Central memory CD8-positive, alpha-beta T cell (primary cell): ENCODE data around the gene DLL1.

ENCODE experiments used
- ATAC-seq: fragments of 150-1000 bp; cut with Tn5 transposase; replicated peaks from 2 replicates; pipeline ENCODE4 v1.10.0; 2022; ENCODE audit warnings: mild to moderate bottlenecking, moderate FRiP score, moderate number of reproducible peaks; ENCODE audit not compliant: poor library complexity, severe bottlenecking; ENCODE audit errors: extremely low read depth
- DNase-seq, 2 donors: peaks; one replicate each; pipeline ENCODE4 v3.0.0; 2021; ENCODE audit warnings: low spot score in 2 of 2
- H3K27ac Mint-ChIP-seq: one replicate; pipeline ENCODE4 v1.8.0; 2022; ENCODE audit warnings: low read depth, mild to moderate bottlenecking, moderate library complexity, mixed read lengths
- H3K27me3 Mint-ChIP-seq: one replicate; pipeline ENCODE4 v1.8.0; 2022; ENCODE audit warnings: mixed read lengths
- H3K36me3 Mint-ChIP-seq: one replicate; pipeline ENCODE4 v1.8.0; 2022; ENCODE audit warnings: mild to moderate bottlenecking, moderate library complexity, mixed read lengths; ENCODE audit not compliant: insufficient read depth
- H3K4me1 Mint-ChIP-seq: one replicate; pipeline ENCODE4 v1.8.0; 2022; ENCODE audit warnings: mixed read lengths
- H3K4me3 Mint-ChIP-seq: one replicate; pipeline ENCODE4 v1.8.0; 2022; ENCODE audit warnings: mild to moderate bottlenecking, moderate library complexity, mixed read lengths
- H3K9me3 Mint-ChIP-seq: one replicate; pipeline ENCODE4 v1.8.0; 2022; ENCODE audit warnings: mixed read lengths

The DLL1 gene

DNA sequence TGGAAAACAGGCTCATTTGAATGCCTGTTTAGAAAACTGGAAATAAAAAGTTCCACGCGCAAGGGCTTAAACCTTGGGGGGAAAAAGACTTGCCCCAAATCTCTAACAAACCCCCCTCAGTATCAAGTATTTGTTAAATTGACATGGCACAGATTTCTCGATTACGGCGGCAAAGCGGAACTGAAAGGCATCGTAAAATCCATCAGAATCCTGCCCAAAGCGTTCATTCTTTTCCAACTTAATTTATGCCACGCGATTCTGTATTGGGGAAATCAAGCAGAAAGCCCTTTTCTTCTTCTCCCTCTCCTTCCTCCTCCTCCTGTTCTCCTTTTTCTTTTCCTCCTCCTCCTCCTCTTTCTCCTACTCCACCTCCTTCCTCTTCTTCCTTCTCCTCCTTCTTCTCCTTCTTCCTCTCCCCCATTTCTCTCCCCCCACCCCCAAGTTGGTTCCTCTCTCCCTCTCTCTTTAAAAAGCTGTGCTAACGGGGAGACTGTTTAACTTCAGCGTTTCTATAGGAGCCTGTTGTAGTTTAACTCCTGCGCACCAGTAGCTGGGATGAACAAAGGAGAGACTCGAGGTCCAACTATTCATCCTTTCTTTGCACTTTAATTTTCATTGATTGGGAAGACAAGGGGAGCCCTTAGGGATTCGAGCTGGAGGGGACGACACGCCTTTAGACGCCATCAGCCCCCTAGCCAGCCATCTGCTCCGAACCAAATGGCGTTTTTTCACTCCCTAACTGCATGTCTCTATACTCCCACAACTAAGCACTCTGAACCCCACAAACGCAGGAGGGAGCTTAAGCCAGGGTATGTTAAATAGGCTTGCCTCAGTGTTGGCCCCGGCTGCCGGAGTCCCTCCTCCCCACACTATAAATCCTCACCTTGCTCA lies 2.7 kb upstream of the DLL1 start:
- H3K4me1 Mint-ChIP-seq: peaks cover 48% of the 10 kb centered on the region

GRCh38 chr6:170292407-170293158 lies 1.7 kb upstream of the DLL1 start:
- H3K27ac Mint-ChIP-seq: no peak overlapping the region
- H3K27me3 Mint-ChIP-seq: peaks cover 54% of the 10 kb centered on the region
- H3K9me3 Mint-ChIP-seq: no peaks in the 10 kb centered on the region
- DNase-seq: no peak
- H3K36me3 Mint-ChIP-seq: peaks cover 9% of the 10 kb centered on the region
- H3K4me3 Mint-ChIP-seq: peak overlapping the region; percentile 81
- H3K4me1 Mint-ChIP-seq: peaks cover 52% of the 10 kb centered on the region
- no peak for ATAC-seq

More for the DNA sequence above, 2.7 kb upstream of the DLL1 start:
- DNase-seq (no peak), ATAC-seq (no peak)
- Mint-ChIP-seq H3K27me3 (peaks cover 54% of the 10 kb centered on the region), H3K27ac (peak overlapping the region; percentile 8), H3K9me3 (no peaks in the 10 kb centered on the region), H3K36me3 (peaks cover 8% of the 10 kb centered on the region), H3K4me3 (peak overlapping the region; percentile 70)

- peaks cover 9% of the 10 kb centered on the region for H3K36me3 Mint-ChIP-seq
- H3K9me3 Mint-ChIP-seq: no peaks in the 10 kb centered on the region
- peaks cover 52% of the 10 kb centered on the region for H3K4me1 Mint-ChIP-seq
- H3K27ac Mint-ChIP-seq: no peak overlapping the region
- H3K4me3 Mint-ChIP-seq: peak overlapping the region; percentile 81
- ATAC-seq: no peak
- peaks cover 54% of the 10 kb centered on the region for H3K27me3 Mint-ChIP-seq
- DNase-seq: no peak
These were observed 1.2 kb upstream of the DLL1 start for GRCh38 chr6:170292111-170292406.

DNA sequence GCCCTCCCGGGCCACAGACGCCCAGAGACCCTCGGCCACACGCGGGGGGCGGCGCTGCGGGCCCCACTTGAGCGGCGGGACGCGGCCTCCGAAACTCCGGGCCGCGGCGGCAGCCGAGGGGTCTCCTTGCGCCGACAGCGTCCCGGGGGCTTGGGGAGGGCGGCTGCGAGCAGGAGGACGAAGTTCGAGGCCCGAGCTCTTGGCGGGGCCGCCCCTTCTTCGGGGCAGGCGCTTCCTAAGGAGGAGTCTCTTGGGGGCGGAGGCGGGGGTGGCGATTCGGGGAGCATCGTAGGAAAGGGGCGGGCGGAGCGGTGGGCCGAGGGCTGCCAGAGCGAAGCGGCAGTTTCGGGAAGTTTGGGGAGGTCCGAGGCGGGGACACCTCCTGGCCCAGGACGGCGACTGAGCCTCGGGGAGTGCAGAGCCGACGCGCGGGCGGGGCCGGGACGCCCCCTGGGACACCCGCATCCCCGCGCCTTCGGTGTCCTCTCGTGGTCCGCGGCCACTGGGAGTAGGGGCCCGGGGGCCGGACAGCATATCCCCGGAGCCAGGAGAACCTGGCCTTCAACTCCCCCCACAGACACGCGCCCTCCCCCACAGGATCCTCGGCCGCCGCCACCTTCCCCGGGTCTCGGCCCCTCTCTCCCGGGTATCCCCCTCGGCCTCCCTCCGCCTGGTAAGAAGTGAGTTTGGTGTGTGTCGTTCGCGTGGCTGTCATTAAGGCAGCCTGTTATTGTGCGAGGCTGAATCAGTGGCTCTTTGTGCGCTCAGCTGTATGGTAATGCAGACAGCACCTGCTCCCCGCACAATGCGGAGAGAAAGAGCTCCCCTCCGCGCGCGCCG lies 613 bp upstream of the DLL1 start:
- Mint-ChIP-seq H3K36me3 (peaks cover 9% of the 10 kb centered on the region), H3K9me3 (no peaks in the 10 kb centered on the region), H3K4me1 (peaks cover 52% of the 10 kb centered on the region), H3K27ac (no peak overlapping the region), H3K27me3 (peaks cover 59% of the 10 kb centered on the region), H3K4me3 (peak overlapping the region; percentile 81)
- ATAC-seq (peak; percentile 62), DNase-seq (no peak)

GRCh38 chr6:170289951-170290295 lies 955 bp downstream of the DLL1 start:
- H3K27ac Mint-ChIP-seq: peak overlapping the region; percentile 87
- peaks cover 74% of the 10 kb centered on the region for H3K27me3 Mint-ChIP-seq

DNA sequence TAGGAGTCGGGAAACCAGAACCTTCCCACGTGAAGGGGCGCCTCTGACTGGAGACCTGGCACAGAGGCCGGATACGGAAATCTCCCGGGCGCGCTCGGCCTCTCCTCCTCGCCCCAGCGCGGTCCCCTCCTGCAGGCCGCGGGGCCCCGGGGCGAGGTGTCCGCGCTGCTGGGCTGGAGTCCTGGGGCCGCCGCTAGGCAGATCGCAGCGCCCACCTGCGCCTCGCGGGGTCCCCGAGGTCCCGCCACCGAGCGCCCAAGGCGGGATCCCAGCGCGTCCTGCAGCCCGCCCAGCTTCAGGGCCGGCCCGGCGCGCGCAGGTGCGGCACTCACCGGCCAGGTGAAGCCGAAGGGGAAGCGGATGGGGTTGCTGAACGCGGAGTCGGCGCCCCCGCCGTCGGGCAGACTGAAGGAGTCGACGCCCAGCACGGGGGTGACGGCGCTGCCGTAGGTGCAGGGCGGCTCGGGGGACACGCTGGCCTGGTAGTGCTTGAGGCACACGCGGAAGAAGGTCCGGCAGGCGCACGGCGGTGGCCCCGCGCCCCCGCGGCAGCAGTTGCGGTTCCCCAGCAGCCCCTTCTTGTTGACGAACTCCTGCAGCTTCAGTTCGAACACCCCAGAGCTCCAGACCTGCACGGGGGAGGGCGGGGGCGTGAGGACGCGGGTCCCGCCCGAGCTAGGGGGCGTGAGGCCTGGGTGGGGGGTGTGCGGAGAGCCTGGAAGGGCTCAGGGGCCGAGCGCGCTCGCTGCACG lies 1.5 kb downstream of the DLL1 start:
- H3K36me3 Mint-ChIP-seq: peaks cover 9% of the 10 kb centered on the region
- H3K27ac Mint-ChIP-seq: peak overlapping the region; percentile 52
- no peaks in the 10 kb centered on the region for H3K9me3 Mint-ChIP-seq
- DNase-seq (no peak), ATAC-seq (no peak)
- peaks cover 45% of the 10 kb centered on the region for H3K4me1 Mint-ChIP-seq
- H3K4me3 Mint-ChIP-seq: peak overlapping the region; percentile 81
- H3K27me3 Mint-ChIP-seq: peaks cover 72% of the 10 kb centered on the region

More at GRCh38 chr6:170289951-170290295, 955 bp downstream of the DLL1 start:
- no peak for DNase-seq
- Mint-ChIP-seq H3K36me3 (peaks cover 9% of the 10 kb centered on the region), H3K4me3 (peak overlapping the region; percentile 81), H3K9me3 (no peaks in the 10 kb centered on the region), H3K4me1 (peaks cover 48% of the 10 kb centered on the region)
- no peak for ATAC-seq

- ATAC-seq: no peak
These were observed 2.1 kb downstream of the DLL1 start for GRCh38 chr6:170288852-170289179.

GRCh38 chr6:170288091-170288631 lies 2.7 kb downstream of the DLL1 start:
- no peak overlapping the region for H3K27ac Mint-ChIP-seq
- H3K4me3 Mint-ChIP-seq: peak overlapping the region; percentile 81
- peaks cover 8% of the 10 kb centered on the region for H3K36me3 Mint-ChIP-seq
- no peaks in the 10 kb centered on the region for H3K9me3 Mint-ChIP-seq
- no peak for ATAC-seq
- H3K4me1 Mint-ChIP-seq: peaks cover 33% of the 10 kb centered on the region
- DNase-seq: no peak
- H3K27me3 Mint-ChIP-seq: peaks cover 60% of the 10 kb centered on the region

More at GRCh38 chr6:170288852-170289179, 2.1 kb downstream of the DLL1 start:
- H3K4me1 Mint-ChIP-seq: peaks cover 40% of the 10 kb centered on the region
- DNase-seq: no peak
- peak overlapping the region; percentile 81 for H3K4me3 Mint-ChIP-seq
- peaks cover 8% of the 10 kb centered on the region for H3K36me3 Mint-ChIP-seq
- no peaks in the 10 kb centered on the region for H3K9me3 Mint-ChIP-seq
- peak overlapping the region; percentile 52 for H3K27ac Mint-ChIP-seq
- H3K27me3 Mint-ChIP-seq: peaks cover 67% of the 10 kb centered on the region

- H3K4me3 Mint-ChIP-seq: no peak overlapping the region
- ATAC-seq: no peak
These were observed 3.5 kb downstream of the DLL1 start for GRCh38 chr6:170287371-170287876.

GRCh38 chr6:170286934-170287265 lies 4.0 kb downstream of the DLL1 start:
- DNase-seq: no peak
- H3K27ac Mint-ChIP-seq: no peak overlapping the region
- no peak overlapping the region for H3K4me3 Mint-ChIP-seq
- ATAC-seq: no peak
- peaks cover 48% of the 10 kb centered on the region for H3K27me3 Mint-ChIP-seq
- H3K4me1 Mint-ChIP-seq: peaks cover 21% of the 10 kb centered on the region
- H3K9me3 Mint-ChIP-seq: no peaks in the 10 kb centered on the region
- peaks cover 8% of the 10 kb centered on the region for H3K36me3 Mint-ChIP-seq

More at GRCh38 chr6:170287371-170287876, 3.5 kb downstream of the DLL1 start:
- no peak for DNase-seq
- Mint-ChIP-seq H3K9me3 (no peaks in the 10 kb centered on the region), H3K4me1 (peaks cover 26% of the 10 kb centered on the region), H3K27ac (no peak overlapping the region), H3K27me3 (peaks cover 53% of the 10 kb centered on the region), H3K36me3 (peaks cover 8% of the 10 kb centered on the region)

- peaks cover 43% of the 10 kb centered on the region for H3K27me3 Mint-ChIP-seq
- DNase-seq: no peak
- no peak overlapping the region for H3K4me3 Mint-ChIP-seq
- H3K4me1 Mint-ChIP-seq: peaks cover 17% of the 10 kb centered on the region
- no peak for ATAC-seq
- H3K9me3 Mint-ChIP-seq: no peaks in the 10 kb centered on the region
- H3K27ac Mint-ChIP-seq: no peak overlapping the region
- peaks cover 9% of the 10 kb centered on the region for H3K36me3 Mint-ChIP-seq
These were observed 4.5 kb downstream of the DLL1 start for GRCh38 chr6:170286246-170286933.
